ENCODE results near the gene NDRG2.

DNA sequence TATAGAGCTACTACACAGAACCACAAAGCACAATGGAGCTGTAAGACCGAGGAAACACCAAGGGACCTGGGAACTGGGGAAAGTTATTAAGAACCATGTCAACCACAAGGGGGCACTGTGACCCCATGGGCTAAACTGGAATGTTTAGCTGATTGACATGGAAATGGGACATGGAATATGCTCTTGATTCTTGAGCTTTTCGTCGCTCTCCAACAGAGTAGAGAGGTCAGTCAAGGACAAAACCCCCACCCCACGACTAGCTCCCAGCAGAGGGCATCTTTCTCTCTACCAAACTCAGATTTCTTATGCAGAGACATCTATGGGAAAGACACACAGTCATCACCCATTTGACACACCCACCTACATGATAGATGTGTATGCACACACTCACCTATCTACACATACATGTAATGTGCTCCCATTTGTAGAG is 10.1 kb downstream of the NDRG2 start:
- TF ChIP-seq, protein P1, sequence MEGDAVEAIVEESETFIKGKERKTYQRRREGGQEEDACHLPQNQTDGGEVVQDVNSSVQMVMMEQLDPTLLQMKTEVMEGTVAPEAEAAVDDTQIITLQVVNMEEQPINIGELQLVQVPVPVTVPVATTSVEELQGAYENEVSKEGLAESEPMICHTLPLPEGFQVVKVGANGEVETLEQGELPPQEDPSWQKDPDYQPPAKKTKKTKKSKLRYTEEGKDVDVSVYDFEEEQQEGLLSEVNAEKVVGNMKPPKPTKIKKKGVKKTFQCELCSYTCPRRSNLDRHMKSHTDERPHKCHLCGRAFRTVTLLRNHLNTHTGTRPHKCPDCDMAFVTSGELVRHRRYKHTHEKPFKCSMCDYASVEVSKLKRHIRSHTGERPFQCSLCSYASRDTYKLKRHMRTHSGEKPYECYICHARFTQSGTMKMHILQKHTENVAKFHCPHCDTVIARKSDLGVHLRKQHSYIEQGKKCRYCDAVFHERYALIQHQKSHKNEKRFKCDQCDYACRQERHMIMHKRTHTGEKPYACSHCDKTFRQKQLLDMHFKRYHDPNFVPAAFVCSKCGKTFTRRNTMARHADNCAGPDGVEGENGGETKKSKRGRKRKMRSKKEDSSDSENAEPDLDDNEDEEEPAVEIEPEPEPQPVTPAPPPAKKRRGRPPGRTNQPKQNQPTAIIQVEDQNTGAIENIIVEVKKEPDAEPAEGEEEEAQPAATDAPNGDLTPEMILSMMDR (IDR thresholded peaks at IDR 0.05; ENCODE audit: insufficient read depth, low read length, poor library complexity, severe bottlenecking) = peak; percentile 83
- no peak for TF ChIP-seq EZH2phosphoT487 (conservative IDR thresholded peaks at IDR 0.05; ENCODE audit: low read length)
